NCI-H82 treated with DMSO at 0.1 percent for 48 hours (cell line): ENCODE data around the gene CFDP1.
"Not testable (repeated sequence)": the region's sequence is repeated elsewhere in the genome, so short reads cannot be mapped to it uniquely, and the experiment has no call there.

Experiments
- DNase-seq: peaks from one replicate; lab custom pipeline; 2025; ENCODE audit not compliant: unreplicated experiment; lab: John Stamatoyannopoulos, UW

CFDP1 gene

GRCh38 chr16:75298267-75298666 lies 135.0 kb downstream of the CFDP1 start:
- no peak for DNase-seq

- no peak for DNase-seq
These were observed 136.7 kb downstream of the CFDP1 start for GRCh38 chr16:75296606-75297005.

GRCh38 chr16:75294773-75295459 lies 138.4 kb downstream of the CFDP1 start:
- no peak for DNase-seq

GRCh38 chr16:75293772-75294171 lies 139.5 kb downstream of the CFDP1 start:
- DNase-seq = no peak

- DNase-seq = no peak
These were observed 140.1 kb downstream of the CFDP1 start for GRCh38 chr16:75293173-75293572.

- no peak for DNase-seq
These were observed 140.6 kb downstream of the CFDP1 start for GRCh38 chr16:75292691-75293090.

- no peak for DNase-seq
These were observed 144.1 kb downstream of the CFDP1 start for GRCh38 chr16:75289189-75289588.

GRCh38 chr16:75288596-75289120 lies 144.6 kb downstream of the CFDP1 start:
- DNase-seq = no peak

GRCh38 chr16:75288181-75288580 lies 145.1 kb downstream of the CFDP1 start:
- DNase-seq = no peak

- DNase-seq = no peak
These were observed 145.6 kb downstream of the CFDP1 start for GRCh38 chr16:75287708-75288107.

GRCh38 chr16:75286389-75286788 lies 146.9 kb downstream of the CFDP1 start:
- DNase-seq = no peak

- no peak for DNase-seq
These were observed 150.6 kb downstream of the CFDP1 start for GRCh38 chr16:75282466-75283281.

- DNase-seq = no peak
These were observed 151.5 kb downstream of the CFDP1 start for GRCh38 chr16:75281826-75282225.

GRCh38 chr16:75281009-75281408 lies 152.3 kb downstream of the CFDP1 start:
- DNase-seq = not testable (repeated sequence)

- no peak for DNase-seq
These were observed 152.9 kb downstream of the CFDP1 start for GRCh38 chr16:75280331-75280804.

- DNase-seq = peak; percentile 4
These were observed 154.0 kb downstream of the CFDP1 start for GRCh38 chr16:75279305-75279704.

- DNase-seq = no peak
These were observed 160.0 kb downstream of the CFDP1 start for GRCh38 chr16:75273054-75273925.

GRCh38 chr16:75272629-75273028 lies 160.7 kb downstream of the CFDP1 start:
- not testable (repeated sequence) for DNase-seq

- no peak for DNase-seq
These were observed 161.2 kb downstream of the CFDP1 start for GRCh38 chr16:75272097-75272551.

GRCh38 chr16:75271441-75272096 lies 161.7 kb downstream of the CFDP1 start:
- DNase-seq = no peak
